ENCODE data around the gene CEPT1. TPM values are rescaled to one million over a fixed set of nuclear protein-coding genes. Genes with fewer than 3 reads are reported as not detected.
"Not testable (repeated sequence)": the region's sequence is repeated elsewhere in the genome, so short reads cannot be mapped to it uniquely, and the experiment has no call there.

Gene CEPT1
- total RNA-seq, 1 donor, result 59.2 TPM

DNA sequence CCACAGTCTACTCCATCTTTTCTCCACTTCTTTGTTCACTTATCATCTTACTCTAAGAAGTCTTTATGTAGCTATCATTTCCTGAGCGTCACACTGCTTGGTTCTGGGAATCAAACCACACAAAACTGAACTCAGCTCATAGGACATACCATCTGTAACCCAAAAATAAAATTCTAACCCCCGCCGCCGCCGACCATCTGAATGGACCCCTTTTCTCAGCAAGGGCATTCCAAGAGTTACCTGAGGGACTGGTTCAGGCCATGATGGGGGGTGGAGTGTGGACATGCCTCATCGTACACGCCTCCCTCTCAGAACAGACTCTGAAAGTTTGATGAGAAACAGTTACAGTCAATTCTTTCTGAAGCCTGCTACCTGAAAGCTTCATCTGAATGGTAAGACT, 74.9 kb downstream of the CEPT1 start:
- H3K4me3 ChIP-seq (ENCODE audit: low read depth, low read length), result no peak overlapping the region
- TF ChIP-seq, protein P1, sequence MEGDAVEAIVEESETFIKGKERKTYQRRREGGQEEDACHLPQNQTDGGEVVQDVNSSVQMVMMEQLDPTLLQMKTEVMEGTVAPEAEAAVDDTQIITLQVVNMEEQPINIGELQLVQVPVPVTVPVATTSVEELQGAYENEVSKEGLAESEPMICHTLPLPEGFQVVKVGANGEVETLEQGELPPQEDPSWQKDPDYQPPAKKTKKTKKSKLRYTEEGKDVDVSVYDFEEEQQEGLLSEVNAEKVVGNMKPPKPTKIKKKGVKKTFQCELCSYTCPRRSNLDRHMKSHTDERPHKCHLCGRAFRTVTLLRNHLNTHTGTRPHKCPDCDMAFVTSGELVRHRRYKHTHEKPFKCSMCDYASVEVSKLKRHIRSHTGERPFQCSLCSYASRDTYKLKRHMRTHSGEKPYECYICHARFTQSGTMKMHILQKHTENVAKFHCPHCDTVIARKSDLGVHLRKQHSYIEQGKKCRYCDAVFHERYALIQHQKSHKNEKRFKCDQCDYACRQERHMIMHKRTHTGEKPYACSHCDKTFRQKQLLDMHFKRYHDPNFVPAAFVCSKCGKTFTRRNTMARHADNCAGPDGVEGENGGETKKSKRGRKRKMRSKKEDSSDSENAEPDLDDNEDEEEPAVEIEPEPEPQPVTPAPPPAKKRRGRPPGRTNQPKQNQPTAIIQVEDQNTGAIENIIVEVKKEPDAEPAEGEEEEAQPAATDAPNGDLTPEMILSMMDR (IDR thresholded peaks at IDR 0.05; ENCODE audit: insufficient read depth, low read depth, low read length), result no peak
- no peak for DNase-seq (ENCODE audit: low read depth)

DNA sequence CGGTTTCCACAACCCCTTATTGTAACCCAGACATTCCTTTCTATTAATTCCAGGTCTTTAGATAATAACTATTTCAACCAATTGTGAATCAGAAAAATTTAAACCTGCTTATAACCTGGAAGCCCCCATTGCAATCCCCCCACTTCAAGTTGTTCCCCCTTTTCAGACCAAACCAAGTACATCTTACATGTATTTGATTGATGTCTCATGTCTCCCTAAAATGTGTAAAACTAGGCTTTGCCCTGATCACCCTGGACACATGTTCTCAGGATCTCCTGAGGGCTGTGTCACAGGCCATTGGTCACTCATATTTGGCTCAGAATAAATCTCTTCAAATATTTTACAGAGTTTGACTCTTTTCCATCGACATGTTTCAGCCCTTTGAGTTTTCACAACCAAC, 75.3 kb downstream of the CEPT1 start:
- H3K4me3 ChIP-seq (ENCODE audit: low read depth, low read length); DNase-seq (ENCODE audit: low read depth): not testable (repeated sequence)

DNA sequence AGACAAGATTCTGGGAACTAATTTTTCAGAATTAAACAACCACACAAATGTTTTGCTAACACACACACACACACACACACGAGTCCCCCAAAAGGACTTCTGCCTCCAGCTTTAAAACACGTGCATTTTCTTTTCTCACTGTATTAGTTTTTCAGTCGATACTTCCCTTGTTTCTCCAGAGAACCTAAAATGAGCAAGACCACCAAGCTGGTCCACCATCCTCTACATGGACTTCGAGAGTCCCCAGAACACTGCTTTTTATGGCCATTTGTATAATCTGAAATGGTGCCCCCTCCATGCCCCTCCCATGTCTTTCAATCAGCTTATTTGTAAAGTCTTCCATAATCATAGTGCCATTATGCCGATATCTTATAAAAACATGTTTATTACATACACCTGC, 76.7 kb downstream of the CEPT1 start:
- DNase-seq (ENCODE audit: low read depth), result no peak
- TF ChIP-seq, protein P1 (IDR thresholded peaks at IDR 0.05; ENCODE audit: insufficient read depth, low read depth, low read length), result no peak
- H3K4me3 ChIP-seq (ENCODE audit: low read depth, low read length), result no peak overlapping the region

DNA sequence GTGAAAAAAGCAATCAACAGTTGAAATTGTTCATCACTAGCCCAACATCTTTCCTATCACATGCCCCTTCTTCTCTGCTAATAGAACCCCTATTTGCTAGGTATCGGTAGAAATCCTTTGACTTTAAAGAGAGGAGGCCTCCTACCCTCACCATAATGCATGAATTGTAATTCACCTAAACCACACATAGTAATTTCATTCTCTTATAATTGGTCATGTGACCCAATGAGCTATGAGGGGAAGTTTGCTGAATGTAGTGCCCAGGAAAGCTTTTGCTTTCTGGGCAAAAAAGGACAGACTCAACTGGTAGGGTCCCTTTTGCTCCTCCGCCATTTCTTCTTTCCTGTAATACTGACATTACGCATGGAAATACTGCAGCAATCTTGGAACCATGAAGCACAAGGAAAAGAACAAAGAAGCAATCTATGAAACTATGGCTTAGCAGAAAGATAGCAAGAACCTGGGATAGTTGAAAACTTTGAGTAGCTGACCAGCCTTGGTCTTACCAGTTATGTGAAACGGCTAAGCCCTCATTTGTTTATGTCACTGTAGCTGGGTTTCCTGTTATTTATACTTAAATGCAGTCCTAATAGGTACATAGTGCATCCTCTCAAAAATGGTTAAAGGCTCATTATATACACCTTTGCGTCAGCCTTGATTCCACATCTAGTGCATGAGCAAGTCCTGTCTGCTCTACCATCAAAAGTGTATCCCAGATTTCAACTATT, 77.3 kb downstream of the CEPT1 start:
- TF ChIP-seq, protein P1 (IDR thresholded peaks at IDR 0.05; ENCODE audit: insufficient read depth, low read depth, low read length), result no peak
- H3K4me3 ChIP-seq (ENCODE audit: low read depth, low read length), result no peak overlapping the region
- no peak for DNase-seq (ENCODE audit: low read depth)

DNA sequence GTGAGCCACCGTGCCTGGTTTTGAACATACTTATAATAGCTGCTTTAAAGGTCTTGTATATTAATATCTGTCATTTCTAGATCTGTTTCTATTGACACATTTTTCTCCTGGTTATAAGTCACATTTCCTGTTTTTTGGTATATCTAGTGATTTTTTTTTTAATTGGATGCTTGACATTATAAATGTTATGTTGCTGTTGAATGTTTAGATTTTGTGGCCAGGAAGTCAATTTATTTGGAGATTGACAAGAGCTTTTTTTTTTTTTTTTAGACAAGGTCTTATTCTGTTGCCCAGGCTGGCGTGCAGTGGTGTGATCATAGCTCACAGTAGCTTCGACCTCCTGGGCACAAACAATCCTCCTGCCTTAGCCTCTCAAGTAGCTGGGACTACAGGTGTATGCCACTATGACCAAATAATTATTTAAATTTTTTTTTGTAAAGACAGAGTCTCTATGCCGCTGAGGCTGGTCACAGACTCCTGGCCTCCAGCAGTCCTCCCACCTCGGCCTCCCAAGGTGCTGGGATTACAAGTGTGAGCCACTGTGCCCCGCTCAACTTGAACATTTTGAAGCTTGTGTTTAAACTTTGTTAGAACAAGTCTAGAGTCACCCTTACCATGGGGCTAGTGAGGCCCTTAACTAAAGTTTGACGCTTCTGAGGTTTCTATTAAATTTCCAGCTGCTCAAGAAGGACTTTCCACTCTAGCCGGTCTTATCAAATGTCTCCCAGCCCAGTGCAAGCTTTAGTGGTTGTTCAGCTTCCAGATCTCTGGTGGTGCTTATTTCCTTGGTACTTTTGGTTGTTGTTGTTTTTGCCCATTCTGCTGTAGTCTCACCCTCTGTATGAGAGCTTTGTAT, 78.9 kb downstream of the CEPT1 start:
- H3K4me3 ChIP-seq (ENCODE audit: low read depth, low read length), result no peak overlapping the region
- DNase-seq (ENCODE audit: low read depth), result no peak
- TF ChIP-seq, protein P1 (IDR thresholded peaks at IDR 0.05; ENCODE audit: insufficient read depth, low read depth, low read length), result no peak

DNA sequence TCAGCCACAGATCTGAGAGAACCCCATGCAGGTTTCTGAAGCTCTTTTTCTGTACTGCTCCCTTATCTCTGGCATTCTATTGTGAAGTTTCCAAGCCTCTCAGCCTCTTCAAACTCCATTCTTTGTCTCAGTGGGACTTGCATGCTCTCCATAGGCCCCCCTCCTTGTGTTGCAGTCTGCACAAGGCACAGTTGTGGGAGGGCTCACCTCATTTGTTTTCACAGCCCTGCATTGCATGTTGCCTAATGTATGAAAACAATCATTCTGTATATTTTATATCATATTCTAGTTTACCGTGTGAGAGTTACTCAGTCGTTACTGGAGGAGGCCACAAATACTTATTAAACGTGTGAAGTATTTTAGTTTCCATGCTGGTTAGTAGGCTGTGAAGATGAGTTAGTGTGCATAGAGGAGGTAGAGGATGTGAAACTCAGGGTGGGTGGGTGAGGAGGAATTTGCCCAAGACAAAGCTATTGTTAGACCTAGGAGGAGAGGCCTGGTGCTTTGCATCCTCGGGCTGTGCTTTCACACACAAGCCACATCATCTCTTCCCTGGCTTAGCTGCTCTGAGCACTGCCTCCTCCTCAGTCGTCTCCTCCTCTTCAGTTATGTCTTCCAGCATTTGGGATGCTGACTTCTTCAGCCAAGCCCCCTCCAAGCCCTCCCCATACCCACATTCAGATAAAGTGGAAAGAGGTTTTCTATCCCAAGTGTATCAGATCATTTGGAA, 79.7 kb downstream of the CEPT1 start:
- TF ChIP-seq, protein P1 (IDR thresholded peaks at IDR 0.05; ENCODE audit: insufficient read depth, low read depth, low read length), result no peak
- DNase-seq (ENCODE audit: low read depth), result no peak
- no peak overlapping the region for H3K4me3 ChIP-seq (ENCODE audit: low read depth, low read length)
